Measurements from ENCODE around the gene ISLR2.
A peak's percentile ranks its signal among the peaks of the same experiment; 100 is the strongest.

Gene ISLR2

GRCh38 chr15:74178326-74179100 lies 48.1 kb downstream of the ISLR2 start:
- Mint-ChIP-seq H3K36me3 (no peaks in the 10 kb centered on the region), H3K4me3 (no peak overlapping the region), H3K4me1 (peaks cover 6% of the 10 kb centered on the region), H3K27ac (peak overlapping the region; percentile 27), H3K9me3 (no peaks in the 10 kb centered on the region)
- DNase-seq (ENCODE audit: low spot score in 2 of 2): no peak
- no peak for ATAC-seq

- Mint-ChIP-seq H3K27ac (peak overlapping the region; percentile 27), H3K36me3 (no peaks in the 10 kb centered on the region), H3K9me3 (no peaks in the 10 kb centered on the region), H3K4me1 (peaks cover 6% of the 10 kb centered on the region), H3K4me3 (no peak overlapping the region)
- DNase-seq (ENCODE audit: low spot score in 2 of 2): no peak
- no peak for ATAC-seq
These were observed 48.9 kb downstream of the ISLR2 start for GRCh38 chr15:74179101-74179841.

- no peaks in the 10 kb centered on the region for H3K36me3 Mint-ChIP-seq
- peaks cover 6% of the 10 kb centered on the region for H3K4me1 Mint-ChIP-seq
- H3K9me3 Mint-ChIP-seq: no peaks in the 10 kb centered on the region
- DNase-seq (ENCODE audit: low spot score in 2 of 2) (no peak), ATAC-seq (no peak)
- no peak overlapping the region for H3K27ac Mint-ChIP-seq
- H3K4me3 Mint-ChIP-seq: no peak overlapping the region
These were observed 49.8 kb downstream of the ISLR2 start for GRCh38 chr15:74179983-74180880.

- no peak overlapping the region for H3K27ac Mint-ChIP-seq
- no peak overlapping the region for H3K4me3 Mint-ChIP-seq
- DNase-seq (ENCODE audit: low spot score in 2 of 2): no peak
- H3K9me3 Mint-ChIP-seq: no peaks in the 10 kb centered on the region
- H3K4me1 Mint-ChIP-seq: peaks cover 6% of the 10 kb centered on the region
- no peak for ATAC-seq
- H3K36me3 Mint-ChIP-seq: no peaks in the 10 kb centered on the region
These were observed 50.7 kb downstream of the ISLR2 start for GRCh38 chr15:74180881-74181602.

- H3K9me3 Mint-ChIP-seq: no peaks in the 10 kb centered on the region
- no peak for ATAC-seq
These were observed 51.7 kb downstream of the ISLR2 start for GRCh38 chr15:74182131-74182530.

GRCh38 chr15:74184582-74185091 lies 54.3 kb downstream of the ISLR2 start:
- Mint-ChIP-seq H3K4me1 (peaks cover 5% of the 10 kb centered on the region), H3K36me3 (no peaks in the 10 kb centered on the region), H3K4me3 (no peak overlapping the region), H3K27ac (peak overlapping the region; percentile 9), H3K9me3 (no peaks in the 10 kb centered on the region)
- no peak for DNase-seq (ENCODE audit: low spot score in 2 of 2)
- peak; percentile 71 for ATAC-seq

More at GRCh38 chr15:74182131-74182530, 51.7 kb downstream of the ISLR2 start:
- peaks cover 8% of the 10 kb centered on the region for H3K4me1 Mint-ChIP-seq
- H3K27ac Mint-ChIP-seq: no peak overlapping the region
- DNase-seq (ENCODE audit: low spot score in 2 of 2): no peak
- H3K36me3 Mint-ChIP-seq: no peaks in the 10 kb centered on the region
- H3K4me3 Mint-ChIP-seq: no peak overlapping the region

GRCh38 chr15:74185710-74186348 lies 55.4 kb downstream of the ISLR2 start:
- Mint-ChIP-seq H3K36me3 (no peaks in the 10 kb centered on the region), H3K9me3 (no peaks in the 10 kb centered on the region), H3K27ac (no peak overlapping the region), H3K4me1 (peaks cover 5% of the 10 kb centered on the region), H3K4me3 (no peak overlapping the region)
- peak; percentile 53 for ATAC-seq
- DNase-seq (ENCODE audit: low spot score in 2 of 2): no peak

Measured in stimulated activated effector memory CD8-positive, alpha-beta T cell treated with anti-CD3 and anti-CD28 coated beads, Interleukin-12 subunit alpha, Interleukin-12 subunit beta, amount 100 ng/mL, for 72 hours (primary cell).